GM21381 (cell line): ENCODE measurements around the gene PTPRB.

Experiments
- ATAC-seq: cut with Tn5 transposase; IDR thresholded peaks from one replicate; pipeline ENCODE4 v1.9.1; 2021; ENCODE audit warnings: mild to moderate bottlenecking, moderate library complexity; ENCODE audit not compliant: unreplicated experiment

Gene PTPRB

GRCh38 chr12:70598467-70599193 lies 38.6 kb downstream of the PTPRB start:
- ATAC-seq = no peak

GRCh38 chr12:70592664-70593063 lies 44.6 kb downstream of the PTPRB start:
- ATAC-seq = no peak

- ATAC-seq = no peak
These were observed 46.5 kb downstream of the PTPRB start for GRCh38 chr12:70590549-70591226.

GRCh38 chr12:70590051-70590450 lies 47.2 kb downstream of the PTPRB start:
- ATAC-seq = peak; percentile 88

- ATAC-seq = no peak
These were observed 52.9 kb downstream of the PTPRB start for GRCh38 chr12:70584332-70584731.

GRCh38 chr12:70583251-70583650 lies 54.0 kb downstream of the PTPRB start:
- ATAC-seq = no peak

GRCh38 chr12:70581208-70581607 lies 56.0 kb downstream of the PTPRB start:
- ATAC-seq = peak; percentile 63

- ATAC-seq = no peak
These were observed 60.0 kb downstream of the PTPRB start for GRCh38 chr12:70577283-70577634.

- peak; percentile 68 for ATAC-seq
These were observed 60.6 kb downstream of the PTPRB start for GRCh38 chr12:70576341-70577282.

- no peak for ATAC-seq
These were observed 65.4 kb downstream of the PTPRB start for GRCh38 chr12:70571705-70572268.

GRCh38 chr12:70571029-70571428 lies 66.2 kb downstream of the PTPRB start:
- no peak for ATAC-seq

- no peak for ATAC-seq
These were observed 75.7 kb downstream of the PTPRB start for GRCh38 chr12:70561550-70561949.

GRCh38 chr12:70560671-70561070 lies 76.6 kb downstream of the PTPRB start:
- ATAC-seq = no peak

- ATAC-seq = no peak
These were observed 77.8 kb downstream of the PTPRB start for GRCh38 chr12:70559390-70559789.

GRCh38 chr12:70557583-70558191 lies 79.5 kb downstream of the PTPRB start:
- no peak for ATAC-seq

GRCh38 chr12:70556179-70556869 lies 80.9 kb downstream of the PTPRB start:
- no peak for ATAC-seq

GRCh38 chr12:70555081-70555480 lies 82.1 kb downstream of the PTPRB start:
- no peak for ATAC-seq

GRCh38 chr12:70553391-70553859 lies 83.8 kb downstream of the PTPRB start:
- ATAC-seq = no peak

- ATAC-seq = no peak
These were observed 85.5 kb downstream of the PTPRB start for GRCh38 chr12:70551731-70552130.

GRCh38 chr12:70550180-70550577 lies 87.0 kb downstream of the PTPRB start:
- ATAC-seq = no peak
